ENCODE results near the gene LUZP2.

DNA sequence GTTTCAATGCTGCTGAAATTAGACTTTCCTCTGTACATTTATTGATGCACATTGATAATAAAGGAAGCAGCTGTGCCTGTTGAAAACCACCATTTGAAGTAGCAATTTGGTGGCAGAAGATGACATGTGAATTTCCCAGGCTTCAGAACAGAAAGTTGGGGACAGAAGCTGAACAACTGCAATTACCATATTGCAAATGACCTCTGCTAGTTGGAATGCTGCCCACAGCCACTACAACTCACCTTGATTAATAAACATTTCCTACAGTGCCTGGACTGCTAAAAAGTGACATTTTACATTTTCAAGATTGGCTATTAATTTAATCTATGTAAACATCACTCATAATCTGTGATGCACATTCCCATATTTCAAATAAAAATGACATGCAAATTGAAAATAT lies 208.6 kb downstream of the LUZP2 start:
- TF ChIP-seq, protein P1, sequence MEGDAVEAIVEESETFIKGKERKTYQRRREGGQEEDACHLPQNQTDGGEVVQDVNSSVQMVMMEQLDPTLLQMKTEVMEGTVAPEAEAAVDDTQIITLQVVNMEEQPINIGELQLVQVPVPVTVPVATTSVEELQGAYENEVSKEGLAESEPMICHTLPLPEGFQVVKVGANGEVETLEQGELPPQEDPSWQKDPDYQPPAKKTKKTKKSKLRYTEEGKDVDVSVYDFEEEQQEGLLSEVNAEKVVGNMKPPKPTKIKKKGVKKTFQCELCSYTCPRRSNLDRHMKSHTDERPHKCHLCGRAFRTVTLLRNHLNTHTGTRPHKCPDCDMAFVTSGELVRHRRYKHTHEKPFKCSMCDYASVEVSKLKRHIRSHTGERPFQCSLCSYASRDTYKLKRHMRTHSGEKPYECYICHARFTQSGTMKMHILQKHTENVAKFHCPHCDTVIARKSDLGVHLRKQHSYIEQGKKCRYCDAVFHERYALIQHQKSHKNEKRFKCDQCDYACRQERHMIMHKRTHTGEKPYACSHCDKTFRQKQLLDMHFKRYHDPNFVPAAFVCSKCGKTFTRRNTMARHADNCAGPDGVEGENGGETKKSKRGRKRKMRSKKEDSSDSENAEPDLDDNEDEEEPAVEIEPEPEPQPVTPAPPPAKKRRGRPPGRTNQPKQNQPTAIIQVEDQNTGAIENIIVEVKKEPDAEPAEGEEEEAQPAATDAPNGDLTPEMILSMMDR (IDR thresholded peaks at IDR 0.05): no peak
- TF ChIP-seq POLR2A (IDR thresholded peaks at IDR 0.05): no peak
